Measurements from ENCODE around the gene ARSG. TPM values are rescaled to one million over a fixed set of nuclear protein-coding genes. Genes with fewer than 3 reads are reported as not detected.

The ARSG gene
- total RNA-seq, 1 donor: 7.6 TPM

DNA sequence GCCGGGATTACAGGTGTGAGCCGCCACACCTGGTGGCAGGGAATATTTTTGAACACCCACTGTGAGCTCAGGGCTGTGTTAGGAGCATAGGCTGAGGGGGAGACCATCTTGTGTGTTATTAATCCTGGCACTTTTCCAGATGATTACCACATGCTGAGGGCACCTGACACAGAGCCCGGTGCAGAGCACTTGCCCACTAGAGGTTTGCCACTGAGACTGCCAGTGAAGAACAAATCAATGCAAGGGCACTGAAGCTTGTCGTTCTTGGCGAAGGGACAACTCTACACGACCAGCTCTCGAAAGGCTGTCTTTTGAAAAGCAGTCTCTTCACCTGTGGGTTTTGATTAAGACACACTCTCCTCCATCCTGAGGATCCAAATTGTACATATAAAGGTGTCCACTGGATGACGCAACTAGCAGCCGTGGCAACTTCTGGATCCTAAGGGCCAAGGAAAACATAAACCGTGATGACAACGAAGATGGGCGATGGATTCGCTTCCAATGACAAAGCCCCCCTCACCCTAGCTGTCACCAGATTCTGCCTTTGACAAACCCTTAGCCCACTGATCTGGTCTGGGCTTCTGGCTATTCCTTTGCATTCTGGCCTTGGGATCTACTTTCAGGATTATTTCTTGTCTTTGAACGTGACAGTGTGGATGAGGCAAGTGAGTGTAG, 137.3 kb downstream of the ARSG start:
- H2AFZ ChIP-seq (ENCODE audit: low read length): no peak overlapping the region
- DNase-seq (ENCODE audit: insufficient read length, low spot score, missing footprints): peak; percentile 27
- no peak overlapping the region for H3K27ac ChIP-seq (ENCODE audit: low read depth, low read length)
- H3K4me3 ChIP-seq (ENCODE audit: insufficient read depth, low read length): no peak overlapping the region
- H3K9me3 ChIP-seq (ENCODE audit: low read depth, low read length): no peaks in the 10 kb centered on the region
- H3K4me2 ChIP-seq (ENCODE audit: insufficient read depth, low read length): no peak overlapping the region
- H3K27me3 ChIP-seq (ENCODE audit: insufficient read depth, low read length): no peaks in the 10 kb centered on the region
- H3K36me3 ChIP-seq (ENCODE audit: insufficient read depth, low read length): peaks cover 90% of the 10 kb centered on the region
- H4K20me1 ChIP-seq (ENCODE audit: insufficient read depth, low read length): no peaks in the 10 kb centered on the region
- H3K4me1 ChIP-seq (ENCODE audit: insufficient read depth, low read length): no peaks in the 10 kb centered on the region
- no peaks in the 10 kb centered on the region for H3K79me2 ChIP-seq (ENCODE audit: insufficient read depth, low read length)
- TF ChIP-seq, protein P1, sequence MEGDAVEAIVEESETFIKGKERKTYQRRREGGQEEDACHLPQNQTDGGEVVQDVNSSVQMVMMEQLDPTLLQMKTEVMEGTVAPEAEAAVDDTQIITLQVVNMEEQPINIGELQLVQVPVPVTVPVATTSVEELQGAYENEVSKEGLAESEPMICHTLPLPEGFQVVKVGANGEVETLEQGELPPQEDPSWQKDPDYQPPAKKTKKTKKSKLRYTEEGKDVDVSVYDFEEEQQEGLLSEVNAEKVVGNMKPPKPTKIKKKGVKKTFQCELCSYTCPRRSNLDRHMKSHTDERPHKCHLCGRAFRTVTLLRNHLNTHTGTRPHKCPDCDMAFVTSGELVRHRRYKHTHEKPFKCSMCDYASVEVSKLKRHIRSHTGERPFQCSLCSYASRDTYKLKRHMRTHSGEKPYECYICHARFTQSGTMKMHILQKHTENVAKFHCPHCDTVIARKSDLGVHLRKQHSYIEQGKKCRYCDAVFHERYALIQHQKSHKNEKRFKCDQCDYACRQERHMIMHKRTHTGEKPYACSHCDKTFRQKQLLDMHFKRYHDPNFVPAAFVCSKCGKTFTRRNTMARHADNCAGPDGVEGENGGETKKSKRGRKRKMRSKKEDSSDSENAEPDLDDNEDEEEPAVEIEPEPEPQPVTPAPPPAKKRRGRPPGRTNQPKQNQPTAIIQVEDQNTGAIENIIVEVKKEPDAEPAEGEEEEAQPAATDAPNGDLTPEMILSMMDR (IDR thresholded peaks at IDR 0.05; ENCODE audit: extremely low read depth, low read depth, low read length): no peak

DNA sequence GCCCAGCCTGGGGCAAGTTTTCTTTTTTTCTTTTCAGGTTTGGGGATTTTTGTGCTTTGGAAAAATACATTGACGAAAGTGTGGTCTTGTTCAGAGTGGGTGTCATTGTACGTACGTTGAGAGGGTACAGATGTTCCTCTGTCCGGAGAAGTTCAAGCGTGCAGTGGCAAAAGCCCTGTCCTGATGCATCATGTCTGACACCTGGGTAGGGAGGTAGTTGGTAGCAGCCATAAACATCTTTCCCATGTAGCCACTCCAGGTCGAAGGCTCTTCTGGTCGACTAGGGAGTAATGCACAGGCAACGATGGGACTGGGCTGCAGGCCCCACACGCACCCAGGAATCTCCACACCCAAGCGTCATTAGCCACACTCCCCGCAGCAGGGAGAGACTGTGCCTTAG, 138.6 kb downstream of the ARSG start:
- no peak overlapping the region for H3K4me3 ChIP-seq (ENCODE audit: insufficient read depth, low read length)
- no peaks in the 10 kb centered on the region for H3K79me2 ChIP-seq (ENCODE audit: insufficient read depth, low read length)
- TF ChIP-seq, protein P1 (IDR thresholded peaks at IDR 0.05; ENCODE audit: extremely low read depth, low read depth, low read length): no peak
- peaks cover 91% of the 10 kb centered on the region for H3K36me3 ChIP-seq (ENCODE audit: insufficient read depth, low read length)
- DNase-seq (ENCODE audit: insufficient read length, low spot score, missing footprints): no peak
- no peak overlapping the region for H3K4me2 ChIP-seq (ENCODE audit: insufficient read depth, low read length)
- H3K27ac ChIP-seq (ENCODE audit: low read depth, low read length): no peak overlapping the region
- H2AFZ ChIP-seq (ENCODE audit: low read length): no peak overlapping the region
- H3K4me1 ChIP-seq (ENCODE audit: insufficient read depth, low read length): no peaks in the 10 kb centered on the region
- H3K27me3 ChIP-seq (ENCODE audit: insufficient read depth, low read length): no peaks in the 10 kb centered on the region
- no peaks in the 10 kb centered on the region for H3K9me3 ChIP-seq (ENCODE audit: low read depth, low read length)
- H4K20me1 ChIP-seq (ENCODE audit: insufficient read depth, low read length): no peaks in the 10 kb centered on the region

DNA sequence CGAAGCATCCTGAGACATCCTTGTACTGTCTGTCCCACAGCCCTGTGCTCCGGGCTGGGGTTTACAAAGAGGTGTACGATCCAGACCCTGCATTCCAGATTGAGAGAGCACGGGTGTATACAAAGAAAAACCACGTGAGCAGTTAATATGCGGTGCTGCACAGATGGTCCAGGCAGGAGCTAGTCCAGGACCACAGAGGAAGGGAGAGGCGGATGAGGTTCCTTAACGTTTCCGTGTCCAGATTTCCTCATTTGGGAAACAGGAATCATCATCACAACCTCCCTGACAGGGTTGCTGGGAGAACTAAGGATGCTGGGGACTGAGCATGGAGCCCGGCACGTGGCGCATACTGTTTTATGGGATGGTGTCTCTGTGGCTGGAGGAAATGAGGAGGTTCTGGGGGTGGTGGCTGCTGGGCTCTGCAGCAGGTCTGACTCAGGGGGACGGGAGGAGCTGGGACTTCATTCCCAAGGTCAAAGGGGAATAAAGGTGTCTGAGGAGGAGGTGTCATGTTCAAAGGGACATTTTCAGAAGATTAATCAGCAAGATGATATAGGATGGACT, 139.8 kb downstream of the ARSG start:
- H4K20me1 ChIP-seq (ENCODE audit: insufficient read depth, low read length): no peaks in the 10 kb centered on the region
- DNase-seq (ENCODE audit: insufficient read length, low spot score, missing footprints): no peak
- no peaks in the 10 kb centered on the region for H3K9me3 ChIP-seq (ENCODE audit: low read depth, low read length)
- H3K27ac ChIP-seq (ENCODE audit: low read depth, low read length): no peak overlapping the region
- no peak overlapping the region for H3K4me2 ChIP-seq (ENCODE audit: insufficient read depth, low read length)
- peaks cover 3% of the 10 kb centered on the region for H3K4me1 ChIP-seq (ENCODE audit: insufficient read depth, low read length)
- no peaks in the 10 kb centered on the region for H3K27me3 ChIP-seq (ENCODE audit: insufficient read depth, low read length)
- TF ChIP-seq, protein P1 (IDR thresholded peaks at IDR 0.05; ENCODE audit: extremely low read depth, low read depth, low read length): no peak
- H3K4me3 ChIP-seq (ENCODE audit: insufficient read depth, low read length): no peak overlapping the region
- no peak overlapping the region for H2AFZ ChIP-seq (ENCODE audit: low read length)
- H3K36me3 ChIP-seq (ENCODE audit: insufficient read depth, low read length): peaks cover 93% of the 10 kb centered on the region
- H3K79me2 ChIP-seq (ENCODE audit: insufficient read depth, low read length): no peaks in the 10 kb centered on the region

DNA sequence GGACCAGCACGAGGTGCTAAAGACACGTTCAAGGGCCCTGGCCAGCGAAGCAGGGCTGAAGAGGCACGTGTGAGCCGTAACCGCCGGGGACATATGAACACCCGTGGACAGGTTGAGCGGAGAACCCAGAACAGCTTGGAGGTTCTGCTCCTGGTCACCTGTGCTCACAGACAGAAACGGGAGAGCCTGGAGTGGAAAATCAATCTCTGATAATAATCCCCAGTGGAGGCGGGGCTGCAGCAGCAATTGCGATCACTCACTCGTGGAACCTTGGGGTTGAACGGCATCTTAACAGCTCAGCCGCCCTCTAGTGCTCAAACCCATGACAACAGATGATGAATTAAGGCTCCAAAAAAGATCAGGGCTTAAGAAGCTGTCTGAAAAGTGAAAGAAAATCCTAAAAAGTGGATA, 140.4 kb downstream of the ARSG start:
- Histone ChIP-seq H3K27me3 (ENCODE audit: insufficient read depth, low read length) (no peaks in the 10 kb centered on the region), H3K27ac (ENCODE audit: low read depth, low read length) (no peak overlapping the region)

More for the DNA sequence above, 140.4 kb downstream of the ARSG start:
- Histone ChIP-seq H3K79me2 (ENCODE audit: insufficient read depth, low read length) (no peaks in the 10 kb centered on the region), H2AFZ (ENCODE audit: low read length) (no peak overlapping the region), H3K9me3 (ENCODE audit: low read depth, low read length) (no peaks in the 10 kb centered on the region), H3K4me1 (ENCODE audit: insufficient read depth, low read length) (peaks cover 7% of the 10 kb centered on the region), H3K4me2 (ENCODE audit: insufficient read depth, low read length) (no peak overlapping the region), H3K36me3 (ENCODE audit: insufficient read depth, low read length) (peaks cover 92% of the 10 kb centered on the region), H3K4me3 (ENCODE audit: insufficient read depth, low read length) (no peak overlapping the region), H4K20me1 (ENCODE audit: insufficient read depth, low read length) (no peaks in the 10 kb centered on the region)
- peak; percentile 79 for DNase-seq (ENCODE audit: insufficient read length, low spot score, missing footprints)
- TF ChIP-seq, protein P1 (IDR thresholded peaks at IDR 0.05; ENCODE audit: extremely low read depth, low read depth, low read length): peak; percentile 45
